ENCODE data around the gene LAMA5. TPM values are rescaled to one million over a fixed set of nuclear protein-coding genes. Genes with fewer than 3 reads are reported as not detected.

Gene LAMA5
- total and polyA plus RNA-seq, 2 experiments from 2014 or later = 162 to 168 TPM

DNA sequence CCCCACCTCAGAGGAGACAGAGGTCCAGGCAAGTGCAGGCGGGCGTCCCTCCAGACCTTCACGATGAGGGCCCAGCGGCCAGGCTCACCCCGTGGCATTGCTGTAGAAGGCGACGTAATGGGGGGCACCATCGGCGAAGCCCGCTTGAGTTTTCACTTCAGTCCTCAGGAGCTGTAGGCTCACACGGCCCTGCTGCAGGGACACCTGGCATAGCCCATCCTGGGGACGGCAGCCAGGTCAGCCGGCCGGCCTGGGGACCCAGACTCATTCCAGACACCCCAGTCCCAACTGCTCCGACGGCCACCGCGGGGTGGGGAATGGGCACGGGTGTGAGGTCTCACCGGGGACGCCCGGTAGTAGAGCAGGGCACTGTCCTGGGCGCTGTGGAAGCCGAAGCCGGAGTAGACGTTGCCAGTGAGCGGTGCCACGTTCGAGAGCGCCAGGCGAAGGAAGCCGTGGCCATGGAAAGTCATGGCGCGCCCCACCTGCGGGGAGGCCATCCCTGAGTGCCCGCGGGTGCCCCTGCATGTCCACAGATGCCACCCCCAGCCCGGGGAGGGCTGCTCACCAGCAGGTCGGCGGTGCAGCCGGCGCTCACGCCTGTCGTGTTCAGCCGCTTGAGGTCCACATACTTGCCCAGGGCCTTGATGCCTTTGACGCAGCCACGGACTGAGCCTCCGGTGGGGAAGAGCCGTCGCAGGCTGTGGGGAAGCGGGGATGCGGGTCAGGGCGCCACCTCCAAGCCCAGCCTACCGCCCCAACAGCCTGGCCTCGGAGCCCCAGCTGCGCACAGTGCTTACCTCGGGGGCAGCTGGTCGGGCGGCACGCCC, 55.1 kb downstream of the LAMA5 start:
- no peak overlapping the region for H3K4me3 ChIP-seq
- H3K27ac ChIP-seq = no peak overlapping the region
- no peaks in the 10 kb centered on the region for H3K9me3 ChIP-seq (ENCODE audit: low read depth)
- no peak for DNase-seq (ENCODE audit: low read depth in 1 of 2, low spot score in 1 of 2)
- peaks cover 74% of the 10 kb centered on the region for H3K36me3 ChIP-seq
- no peaks in the 10 kb centered on the region for H3K27me3 ChIP-seq
- no peaks in the 10 kb centered on the region for H3K4me1 ChIP-seq (ENCODE audit: low read depth)
- TF ChIP-seq, protein P1, sequence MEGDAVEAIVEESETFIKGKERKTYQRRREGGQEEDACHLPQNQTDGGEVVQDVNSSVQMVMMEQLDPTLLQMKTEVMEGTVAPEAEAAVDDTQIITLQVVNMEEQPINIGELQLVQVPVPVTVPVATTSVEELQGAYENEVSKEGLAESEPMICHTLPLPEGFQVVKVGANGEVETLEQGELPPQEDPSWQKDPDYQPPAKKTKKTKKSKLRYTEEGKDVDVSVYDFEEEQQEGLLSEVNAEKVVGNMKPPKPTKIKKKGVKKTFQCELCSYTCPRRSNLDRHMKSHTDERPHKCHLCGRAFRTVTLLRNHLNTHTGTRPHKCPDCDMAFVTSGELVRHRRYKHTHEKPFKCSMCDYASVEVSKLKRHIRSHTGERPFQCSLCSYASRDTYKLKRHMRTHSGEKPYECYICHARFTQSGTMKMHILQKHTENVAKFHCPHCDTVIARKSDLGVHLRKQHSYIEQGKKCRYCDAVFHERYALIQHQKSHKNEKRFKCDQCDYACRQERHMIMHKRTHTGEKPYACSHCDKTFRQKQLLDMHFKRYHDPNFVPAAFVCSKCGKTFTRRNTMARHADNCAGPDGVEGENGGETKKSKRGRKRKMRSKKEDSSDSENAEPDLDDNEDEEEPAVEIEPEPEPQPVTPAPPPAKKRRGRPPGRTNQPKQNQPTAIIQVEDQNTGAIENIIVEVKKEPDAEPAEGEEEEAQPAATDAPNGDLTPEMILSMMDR (IDR thresholded peaks at IDR 0.05; ENCODE audit: low read depth, low read length) = no peak

DNA sequence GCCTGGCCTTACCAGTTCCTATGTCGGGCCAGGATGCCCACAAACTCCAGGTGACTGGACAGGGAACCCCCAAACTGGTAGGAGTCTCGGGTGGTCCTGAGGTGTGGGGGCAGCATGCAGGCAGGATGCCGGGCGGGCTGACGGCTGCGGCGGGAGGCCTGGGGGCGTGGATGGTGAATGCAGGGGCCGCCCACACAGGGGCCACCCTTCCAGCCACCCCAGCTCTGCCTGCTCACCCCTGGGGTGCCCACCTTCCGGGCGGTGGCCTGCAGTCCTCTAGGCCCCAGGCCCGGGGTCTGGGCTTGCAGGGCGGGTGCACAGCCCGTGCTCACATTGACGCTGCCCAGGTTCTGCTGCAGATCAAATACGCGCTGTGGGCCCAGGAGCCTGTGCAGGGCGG, 56.0 kb downstream of the LAMA5 start:
- H3K27me3 ChIP-seq = no peaks in the 10 kb centered on the region
- no peak for DNase-seq (ENCODE audit: low read depth in 1 of 2, low spot score in 1 of 2)
- TF ChIP-seq, protein P1 (IDR thresholded peaks at IDR 0.05; ENCODE audit: low read depth, low read length) = no peak
- H3K36me3 ChIP-seq = peaks cover 76% of the 10 kb centered on the region
- no peak overlapping the region for H3K4me3 ChIP-seq
- H3K27ac ChIP-seq = no peak overlapping the region
- no peaks in the 10 kb centered on the region for H3K4me1 ChIP-seq (ENCODE audit: low read depth)
- no peaks in the 10 kb centered on the region for H3K9me3 ChIP-seq (ENCODE audit: low read depth)

GRCh38 chr20:62310757-62311121, 56.4 kb downstream of the LAMA5 start:
- TF ChIP-seq, protein P1 (IDR thresholded peaks at IDR 0.05; ENCODE audit: low read depth, low read length) = no peak

DNA sequence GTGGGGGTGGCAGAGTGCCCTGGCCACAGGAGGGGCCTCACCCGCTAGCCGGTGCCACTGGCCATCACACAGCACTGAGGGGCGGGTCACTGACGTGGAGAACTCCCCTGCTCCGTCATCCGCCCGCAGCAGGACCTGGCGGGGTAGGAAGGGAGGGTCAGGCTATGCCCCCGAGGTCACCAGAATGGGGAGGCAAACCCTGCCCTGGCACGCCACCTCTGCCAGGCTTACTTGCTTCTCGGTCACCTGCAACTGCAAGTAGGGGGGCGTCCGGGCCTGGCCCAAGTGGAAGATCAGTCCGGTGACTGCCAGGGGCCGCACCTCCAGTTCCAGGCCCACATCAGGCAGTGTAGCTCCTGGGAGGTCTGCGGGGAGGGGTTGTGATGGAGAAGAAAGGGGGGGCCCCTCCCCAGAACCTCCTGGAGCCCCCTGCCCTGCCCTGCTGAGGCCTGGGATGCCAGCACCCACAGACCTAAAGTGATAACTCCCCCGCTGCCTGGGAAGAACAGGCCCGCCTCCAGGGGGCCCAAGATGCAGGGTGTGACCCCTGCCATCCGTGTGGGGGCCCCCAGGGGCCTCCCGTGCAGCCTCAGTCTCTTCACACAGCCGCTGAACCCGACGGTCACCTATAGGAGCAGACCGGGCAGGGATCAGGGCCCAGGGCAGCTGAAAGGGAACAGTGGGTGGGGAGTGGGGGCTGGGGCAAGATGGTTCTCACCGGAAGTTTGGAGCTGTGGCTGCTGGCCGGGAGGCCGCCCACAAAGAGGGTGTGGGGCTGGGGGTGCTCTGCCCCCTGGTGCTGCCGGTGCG, 57.0 kb downstream of the LAMA5 start:
- peaks cover 71% of the 10 kb centered on the region for H3K36me3 ChIP-seq
- DNase-seq (ENCODE audit: low read depth in 1 of 2, low spot score in 1 of 2) = no peak
- TF ChIP-seq, protein P1 (IDR thresholded peaks at IDR 0.05; ENCODE audit: low read depth, low read length) = no peak
- no peak overlapping the region for H3K4me3 ChIP-seq
- H3K9me3 ChIP-seq (ENCODE audit: low read depth) = no peaks in the 10 kb centered on the region
- no peak overlapping the region for H3K27ac ChIP-seq
- no peaks in the 10 kb centered on the region for H3K4me1 ChIP-seq (ENCODE audit: low read depth)
- H3K27me3 ChIP-seq = no peaks in the 10 kb centered on the region

More at GRCh38 chr20:62310757-62311121, 56.4 kb downstream of the LAMA5 start:
- DNase-seq (ENCODE audit: low read depth in 1 of 2, low spot score in 1 of 2) = no peak
- H3K36me3 ChIP-seq = peaks cover 75% of the 10 kb centered on the region
- no peak overlapping the region for H3K27ac ChIP-seq
- H3K9me3 ChIP-seq (ENCODE audit: low read depth) = no peaks in the 10 kb centered on the region
- no peaks in the 10 kb centered on the region for H3K27me3 ChIP-seq
- H3K4me3 ChIP-seq = no peak overlapping the region
- no peaks in the 10 kb centered on the region for H3K4me1 ChIP-seq (ENCODE audit: low read depth)

GRCh38 chr20:62309198-62309944, 57.7 kb downstream of the LAMA5 start:
- H3K36me3 ChIP-seq = peaks cover 68% of the 10 kb centered on the region
- DNase-seq (ENCODE audit: low read depth in 1 of 2, low spot score in 1 of 2) = no peak
- H3K27ac ChIP-seq = no peak overlapping the region

More at GRCh38 chr20:62309198-62309944, 57.7 kb downstream of the LAMA5 start:
- TF ChIP-seq, protein P1 (IDR thresholded peaks at IDR 0.05; ENCODE audit: low read depth, low read length) = no peak
- Histone ChIP-seq H3K9me3 (ENCODE audit: low read depth) (no peaks in the 10 kb centered on the region), H3K4me3 (no peak overlapping the region), H3K4me1 (ENCODE audit: low read depth) (peaks cover 5% of the 10 kb centered on the region), H3K27me3 (no peaks in the 10 kb centered on the region)
